HG03442 (cell line): ENCODE data around the gene TBX4.

Source experiments
- ATAC-seq: cut with Tn5 transposase; IDR thresholded peaks from one replicate; pipeline ENCODE4 v1.9.1; 2021; ENCODE audit warnings: mild to moderate bottlenecking, moderate library complexity; ENCODE audit not compliant: unreplicated experiment

TBX4 gene

GRCh38 chr17:61452301-61453290, at the start of gene TBX4:
TSS of gene TBX4 (plus strand) at chr17:61452422. CDS start at chr17:61456491, 4,069 bp downstream.
- ATAC-seq, result no peak

DNA sequence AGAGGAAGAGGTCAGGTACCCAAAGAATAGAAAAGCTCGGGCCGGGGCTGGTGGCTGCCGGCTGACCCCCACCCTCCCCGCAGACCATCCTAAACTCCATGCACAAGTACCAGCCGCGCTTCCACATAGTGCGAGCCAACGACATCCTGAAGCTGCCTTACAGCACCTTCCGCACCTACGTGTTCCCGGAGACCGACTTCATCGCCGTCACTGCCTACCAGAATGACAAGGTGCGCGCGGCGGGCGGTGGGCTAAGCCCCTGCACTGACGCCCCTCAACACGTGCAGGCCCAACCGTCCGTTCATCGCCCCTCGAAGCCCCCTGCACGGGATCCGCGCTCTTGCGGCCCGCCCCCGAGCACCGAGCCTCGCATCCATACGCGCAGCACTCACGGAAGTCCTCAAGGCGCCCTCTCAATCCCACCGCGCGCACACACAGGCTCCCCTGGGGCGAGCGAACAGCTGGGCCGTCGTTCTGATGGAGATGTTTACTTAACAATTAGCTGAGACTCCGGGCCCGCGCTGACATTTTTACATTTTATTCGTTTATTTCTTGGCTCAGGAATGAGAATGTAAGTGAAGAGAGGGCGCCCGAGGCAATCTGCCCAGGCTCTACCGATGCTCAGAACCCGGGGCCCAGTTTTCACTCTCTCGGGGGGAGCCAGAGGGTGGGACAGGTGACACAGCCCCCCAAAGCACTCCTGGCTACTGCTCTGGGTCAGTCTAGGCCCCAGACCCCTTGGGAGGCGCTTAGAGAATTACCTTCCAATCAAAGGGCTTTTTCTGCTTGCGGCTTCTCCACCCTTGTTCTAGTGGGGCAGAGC, 49.0 kb upstream of the TBX4 start:
- ATAC-seq, result no peak

DNA sequence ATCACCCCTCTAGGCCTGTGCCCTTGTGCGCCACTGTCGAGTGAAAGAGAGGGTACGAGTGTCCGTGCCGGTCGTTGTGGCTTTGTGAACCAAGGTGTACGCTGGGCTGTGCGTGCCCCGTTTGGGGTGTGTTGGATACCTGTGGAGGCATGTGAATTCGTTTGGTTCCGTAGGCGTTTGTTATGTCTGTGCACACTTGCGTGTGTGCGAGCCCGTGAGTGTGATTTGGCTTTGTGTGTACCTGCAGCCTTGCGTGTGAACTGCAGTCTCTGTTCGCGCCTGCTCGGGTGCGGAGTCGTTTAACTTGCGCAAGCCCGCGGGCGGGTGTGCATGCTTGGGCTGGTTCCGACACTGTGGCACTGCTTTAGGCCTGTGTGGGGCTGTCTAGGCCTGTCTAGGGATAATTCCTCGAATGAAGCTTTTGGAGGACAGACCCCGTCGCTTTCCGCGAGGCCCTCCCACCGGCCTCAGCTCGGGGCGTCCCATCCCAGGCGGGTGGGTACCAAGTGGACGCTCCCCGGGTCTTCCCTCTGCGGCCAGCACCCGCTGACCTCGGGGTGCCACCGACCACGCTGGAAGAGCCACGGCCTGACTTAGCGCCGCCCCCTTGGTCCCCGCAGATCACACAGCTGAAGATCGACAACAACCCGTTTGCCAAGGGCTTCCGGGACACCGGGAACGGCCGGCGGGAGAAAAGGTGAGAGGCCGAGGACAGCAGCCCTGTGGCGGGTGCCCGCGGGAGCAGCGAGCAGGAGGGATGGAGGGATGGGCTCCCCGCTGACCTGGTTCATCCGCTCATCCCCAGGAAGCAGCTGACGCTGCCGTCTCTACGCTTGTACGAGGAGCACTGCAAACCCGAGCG, 48.2 kb upstream of the TBX4 start:
- ATAC-seq, result no peak

- ATAC-seq, result no peak
Measured at GRCh38 chr17:61404663-61404912, 47.6 kb upstream of the TBX4 start.

DNA sequence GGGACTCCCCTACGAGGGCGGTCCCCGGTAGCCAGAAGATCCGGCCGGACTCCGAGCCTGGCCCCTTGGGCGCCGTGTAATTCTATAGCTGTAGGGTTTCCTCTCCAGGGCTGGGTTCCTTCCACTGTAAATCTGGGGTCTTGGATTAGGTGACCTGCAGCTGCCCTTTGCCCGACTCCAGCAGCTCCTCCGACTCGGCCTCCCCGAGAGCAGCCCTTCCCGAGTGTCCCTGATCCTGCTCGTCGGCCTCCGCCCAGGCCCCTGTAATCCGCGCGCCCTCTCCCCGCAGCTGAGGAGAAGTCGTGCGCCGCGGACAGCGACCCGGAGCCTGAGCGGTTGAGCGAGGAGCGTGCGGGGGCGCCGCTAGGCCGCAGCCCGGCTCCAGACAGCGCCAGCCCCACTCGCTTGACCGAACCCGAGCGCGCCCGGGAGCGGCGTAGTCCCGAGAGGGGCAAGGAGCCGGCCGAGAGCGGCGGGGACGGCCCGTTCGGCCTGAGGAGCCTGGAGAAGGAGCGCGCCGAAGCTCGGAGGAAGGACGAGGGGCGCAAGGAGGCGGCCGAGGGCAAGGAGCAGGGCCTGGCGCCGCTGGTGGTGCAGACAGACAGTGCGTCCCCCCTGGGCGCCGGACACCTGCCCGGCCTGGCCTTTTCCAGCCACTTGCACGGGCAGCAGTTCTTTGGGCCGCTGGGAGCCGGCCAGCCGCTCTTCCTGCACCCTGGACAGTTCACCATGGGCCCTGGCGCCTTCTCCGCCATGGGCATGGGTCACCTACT, 47.1 kb upstream of the TBX4 start:
- ATAC-seq, result no peak

DNA sequence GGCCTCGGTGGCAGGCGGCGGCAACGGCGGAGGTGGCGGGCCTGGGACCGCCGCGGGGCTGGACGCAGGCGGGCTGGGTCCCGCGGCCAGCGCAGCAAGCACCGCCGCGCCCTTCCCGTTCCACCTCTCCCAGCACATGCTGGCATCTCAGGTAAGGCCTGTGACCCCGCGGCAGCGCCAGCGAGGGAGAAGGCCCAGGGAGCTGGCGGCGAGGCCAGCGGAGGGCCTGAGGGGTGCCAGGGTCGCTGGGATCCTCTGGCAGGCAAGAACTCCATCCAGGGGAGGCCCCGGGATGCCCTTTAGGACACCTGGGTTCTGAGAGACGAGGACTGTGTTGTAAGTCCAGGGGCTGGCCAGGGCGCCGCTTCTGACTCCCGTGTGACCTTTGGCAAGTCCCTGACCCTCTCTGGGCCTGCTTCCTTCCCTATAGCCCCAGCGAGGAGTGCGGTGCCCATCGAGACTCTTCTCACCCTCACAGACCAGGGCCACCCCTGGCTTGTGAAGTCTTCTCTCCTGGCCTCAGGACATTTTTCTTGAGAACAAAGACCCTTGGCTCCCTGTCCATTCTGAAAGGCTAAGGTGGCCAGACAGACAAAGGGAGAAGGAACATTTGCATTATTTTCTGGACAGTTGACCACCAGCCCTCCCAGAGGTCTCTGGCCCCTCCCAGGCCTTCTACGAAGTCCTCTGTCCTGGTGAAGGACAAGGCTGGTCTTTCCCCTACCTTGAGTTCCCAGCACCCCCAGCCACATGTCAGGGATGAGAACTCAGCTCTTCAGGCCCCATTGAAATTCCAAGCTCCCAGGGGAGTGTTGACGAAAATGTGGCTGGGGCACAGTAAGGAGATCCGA, 46.3 kb upstream of the TBX4 start:
- ATAC-seq, result no peak

DNA sequence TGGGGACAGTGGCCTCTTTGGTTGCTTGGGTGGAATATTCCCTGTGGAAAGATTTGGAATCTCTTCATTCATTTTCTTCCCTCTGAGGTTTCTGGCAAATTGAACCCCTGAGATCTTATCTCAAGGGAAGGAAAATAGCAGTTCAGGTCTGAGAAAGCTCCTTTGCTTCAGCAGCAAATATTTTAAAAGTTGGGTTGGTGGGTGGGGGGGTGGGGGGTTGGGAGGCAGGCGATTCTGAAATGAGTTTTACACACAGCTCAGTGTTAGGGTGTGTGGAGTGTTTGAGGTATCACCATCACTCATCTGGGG, 45.7 kb upstream of the TBX4 start:
- no peak for ATAC-seq

GRCh38 chr17:61406971-61407911, 45.0 kb upstream of the TBX4 start:
- no peak for ATAC-seq

DNA sequence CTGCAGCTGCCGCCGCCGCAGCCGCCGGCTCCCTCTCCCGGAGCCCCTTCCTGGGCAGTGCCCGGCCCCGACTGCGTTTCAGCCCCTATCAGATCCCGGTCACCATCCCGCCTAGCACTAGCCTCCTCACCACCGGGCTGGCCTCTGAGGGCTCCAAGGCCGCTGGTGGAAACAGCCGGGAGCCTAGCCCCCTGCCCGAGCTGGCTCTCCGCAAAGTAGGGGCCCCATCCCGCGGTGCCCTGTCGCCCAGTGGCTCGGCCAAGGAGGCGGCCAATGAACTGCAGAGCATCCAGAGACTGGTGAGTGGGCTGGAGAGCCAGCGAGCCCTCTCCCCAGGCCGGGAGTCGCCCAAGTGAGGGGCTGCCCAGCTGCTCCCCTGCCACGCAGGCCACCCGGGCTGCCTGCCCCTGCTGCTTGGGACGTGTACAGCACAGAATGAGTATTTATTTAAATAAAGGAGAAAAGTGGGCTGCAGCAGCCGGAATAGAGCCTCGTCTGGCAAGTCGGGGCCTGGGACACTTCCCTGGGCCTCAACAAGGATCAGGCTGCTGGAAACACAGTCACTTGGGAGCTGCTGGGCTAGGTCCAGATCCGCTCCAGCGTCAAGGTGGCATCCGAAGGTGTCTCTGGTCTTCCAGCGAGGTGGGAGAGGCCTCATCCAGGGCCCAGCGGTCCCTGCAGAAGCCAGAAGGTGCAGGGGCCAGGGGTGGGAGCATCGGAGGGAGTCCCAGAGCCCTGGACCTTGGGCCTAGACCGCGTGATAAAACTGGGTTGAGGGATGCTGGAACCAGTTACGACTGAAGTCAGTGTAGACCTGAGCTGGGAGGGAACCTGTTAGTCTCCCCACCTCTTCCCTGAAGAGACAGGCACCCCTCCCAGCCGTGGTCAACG, 43.8 kb upstream of the TBX4 start:
- ATAC-seq, result no peak

DNA sequence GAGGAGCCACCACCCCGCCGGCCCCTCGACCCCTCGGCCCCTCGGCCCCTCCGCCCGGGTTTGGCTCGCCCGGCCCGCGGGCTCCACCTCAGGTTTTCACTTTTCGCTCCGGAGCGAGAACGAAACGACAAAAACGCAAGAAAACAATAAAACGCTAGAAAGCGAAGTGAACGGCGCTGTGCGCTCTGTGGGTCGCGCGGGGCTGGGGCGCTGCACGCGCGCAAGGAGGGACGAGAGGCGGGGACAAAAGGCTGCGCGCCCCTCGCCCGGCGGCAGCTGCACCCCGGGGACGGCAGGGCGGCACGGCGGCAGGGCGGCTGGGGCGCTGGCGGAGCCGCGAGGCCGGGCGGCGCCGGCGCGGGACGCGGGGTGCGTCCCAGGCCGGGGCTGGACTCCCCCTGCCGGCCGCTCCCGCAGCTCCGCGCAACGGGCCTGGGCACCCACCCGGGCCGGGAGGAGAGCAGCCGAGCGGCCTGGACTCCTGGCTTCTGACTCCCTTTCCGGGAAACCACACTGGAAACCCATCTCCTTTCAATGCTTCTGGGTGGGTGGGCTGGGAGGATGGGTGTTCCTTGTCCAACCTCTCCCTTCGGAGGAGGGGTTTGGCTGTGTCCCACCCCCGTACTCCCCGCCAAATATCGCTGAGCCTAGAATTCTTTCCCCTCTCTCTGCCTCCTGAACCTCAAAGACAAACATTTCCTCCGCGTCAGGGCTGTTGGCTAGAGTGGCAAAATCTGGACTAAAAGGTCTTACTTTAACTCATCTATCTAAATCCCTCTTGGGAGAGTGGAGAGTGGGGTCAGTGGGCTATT, 42.7 kb upstream of the TBX4 start:
- no peak for ATAC-seq

GRCh38 chr17:61410141-61411010, 41.8 kb upstream of the TBX4 start:
- ATAC-seq, result no peak

- no peak for ATAC-seq
Measured at GRCh38 chr17:61411011-61411260, 41.3 kb upstream of the TBX4 start.

- peak; percentile 8 for ATAC-seq
Measured at GRCh38 chr17:61411261-61412142, 40.7 kb upstream of the TBX4 start.

DNA sequence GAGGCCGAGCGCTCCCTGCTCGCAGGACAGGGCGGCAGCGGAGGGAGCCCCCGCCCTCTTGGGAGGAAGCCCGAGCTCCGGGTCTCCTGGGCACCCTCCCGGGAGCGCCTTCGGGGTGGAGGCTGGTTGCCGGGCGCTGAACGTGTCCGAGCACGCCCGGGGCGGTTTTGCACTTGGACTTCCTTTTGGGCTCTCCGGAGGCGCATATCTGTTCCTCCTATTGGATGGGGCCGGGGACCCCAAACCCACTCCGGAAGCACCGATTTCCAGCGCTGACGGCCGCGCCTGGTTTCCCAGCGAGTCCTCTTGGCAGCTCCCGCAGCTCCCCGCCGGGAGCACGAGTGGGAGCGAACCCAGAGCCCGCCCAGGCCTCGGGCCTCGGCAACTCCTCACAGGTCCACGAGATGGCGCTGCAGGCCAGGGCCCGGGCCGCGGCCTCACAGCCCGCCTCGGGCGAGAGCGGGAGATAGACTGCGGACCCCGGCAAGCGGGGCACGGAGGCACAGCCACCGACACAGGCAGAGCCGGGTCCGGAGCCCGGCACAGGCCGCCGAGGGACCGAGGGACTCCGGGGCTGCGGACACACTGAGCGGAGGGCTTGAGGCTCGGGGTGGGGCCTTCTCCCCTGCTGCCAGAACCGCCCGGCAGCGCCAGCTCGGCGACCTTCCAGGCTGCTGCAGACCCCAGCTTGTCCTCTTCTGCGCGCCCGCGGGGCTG, 39.9 kb upstream of the TBX4 start:
- peak; percentile 54 for ATAC-seq
